HepG2 (cell line): ENCODE results near the gene ITSN2. TPM values are rescaled to one million over a fixed set of nuclear protein-coding genes. Genes with fewer than 3 reads are reported as not detected.

Experiments
- ATAC-seq: fragments of 200-7000 bp; cut with Tn5 transposase; 3 replicates; pipeline ENCODE4 v1.9.1; 2020; ENCODE audit warnings: mild to moderate bottlenecking, moderate library complexity
- BruUV-seq: library from RNA; stranded (reverse); fragments of 400-500 nt; replicated peaks from 2 replicates; lab custom pipeline; 2021; lab: Mats Ljungman, UMichigan
- CTCF ChIA-PET: fragments of 300-600 bp; formaldehyde crosslinking; extraction: SDS; loops from one replicate; lab custom pipeline; 2021; ENCODE audit warnings: low total read pairs, inconsistent platforms, low intra/inter-chr PET ratio; lab: Yijun Ruan, JAX
- POLR2A ChIA-PET: fragments of 350-600 bp; sonication (Branson Sonifier 250); formaldehyde crosslinking; loops from one replicate; lab custom pipeline; 2020; ENCODE audit warnings: antibody characterized with exemption, inconsistent platforms; lab: Yijun Ruan, JAX
- DNase-seq: peaks from one replicate; pipeline ENCODE4 v3.0.0-alpha.2; 2015; ENCODE audit warnings: low spot score
- FAIRE-seq: peaks from 3 replicates; lab custom pipeline; 2011; peaks lifted over from hg19 to GRCh38; lab: Jason Lieb, UNC
- H2AFZ ChIP-seq: one replicate; pipeline ENCODE4 v1.6.1; 2011; ENCODE audit warnings: low read length, inconsistent platforms
- H3K27ac ChIP-seq: fragments of 300-600 bp; 3 replicates; pipeline ENCODE4 v1.8.0; 2011; ENCODE audit warnings: mixed run types, mild to moderate bottlenecking, mixed read lengths, low read length, inconsistent platforms; ENCODE audit not compliant: insufficient read depth; ENCODE audit errors: extremely low read length
- H3K27me3 ChIP-seq, 2 experiments: fragments of 200-600 bp in 1 of 2; 2 replicates in 1 of 2; 3 replicates in 1 of 2; pipeline versions ENCODE4 v1.6.0 to v1.8.0; 2011; ENCODE audit warnings: low read length in 2 of 2, mild to moderate bottlenecking in 2 of 2, moderate library complexity in 2 of 2, inconsistent platforms in 1 of 2; ENCODE audit not compliant: insufficient read depth in 2 of 2, control insufficient read depth in 1 of 2
- H3K36me3 ChIP-seq, 2 experiments: fragments of 200-600 bp in 1 of 2; replicated peaks in 1 of 2; 2 replicates in 1 of 2; 3 replicates in 1 of 2; pipeline versions ENCODE4 v1.5.1 to v1.8.0; 2011; ENCODE audit warnings: low read length in 2 of 2, inconsistent platforms in 1 of 2; ENCODE audit not compliant: insufficient read depth in 2 of 2, control insufficient read depth in 1 of 2
- H3K4me1 ChIP-seq: 2 replicates; pipeline ENCODE4 v1.5.1; 2012; ENCODE audit warnings: low read length, inconsistent platforms; ENCODE audit not compliant: insufficient read depth
- H3K4me2 ChIP-seq: 2 replicates; pipeline ENCODE4 v1.6.0; 2011; ENCODE audit warnings: low read depth, low read length, inconsistent platforms
- H3K4me3 ChIP-seq, 3 experiments: fragments of 200-600 bp in 1 of 3; sonication (generic), shearing (Covaris generic) in 1 of 3; replicated peaks in 1 of 3; 2 replicates each; pipeline ENCODE4 v1.5.1; 2011 to 2016; ENCODE audit warnings: low read length in 3 of 3, inconsistent platforms in 2 of 3, low read depth in 2 of 3, mild to moderate bottlenecking in 2 of 3, control low read depth in 1 of 3, mixed read lengths in 1 of 3; ENCODE audit not compliant: insufficient read depth in 1 of 3
- H3K79me2 ChIP-seq: one replicate; pipeline ENCODE4 v1.6.1; 2011; ENCODE audit warnings: low read length, inconsistent platforms; ENCODE audit not compliant: insufficient read depth
- H3K9ac ChIP-seq: 2 replicates; pipeline ENCODE4 v1.6.0; 2011; ENCODE audit warnings: mild to moderate bottlenecking, low read depth, low read length, inconsistent platforms; ENCODE audit not compliant: insufficient read depth
- H3K9me3 ChIP-seq: 2 replicates; pipeline ENCODE4 v1.5.1; 2012; ENCODE audit warnings: mild to moderate bottlenecking, low read length
- H4K20me1 ChIP-seq: 2 replicates; pipeline ENCODE4 v1.6.0; 2011; ENCODE audit warnings: inconsistent platforms, mild to moderate bottlenecking, low read length, moderate library complexity; ENCODE audit not compliant: insufficient read depth
- AHR ChIP-seq: IDR thresholded peaks from 2 replicates; pipeline ENCODE4 v1.6.1; 2018; ENCODE audit warnings: missing genetic modification reagents, missing compliant biosample characterization
- CERS6 ChIP-seq: sonication (generic); formaldehyde crosslinking; IDR thresholded peaks from 2 replicates; pipeline ENCODE4 v1.5.0; 2020; ENCODE audit warnings: missing genetic modification reagents
- HOXA3 ChIP-seq: sonication (generic); formaldehyde crosslinking; IDR thresholded peaks from 2 replicates; pipeline ENCODE4 v1.5.0; 2020; ENCODE audit warnings: missing genetic modification reagents
- HOXA7 ChIP-seq: sonication (generic); formaldehyde crosslinking; IDR thresholded peaks from 2 replicates; pipeline ENCODE4 v1.8.1; 2022; ENCODE audit warnings: mild to moderate bottlenecking, missing genetic modification reagents, moderate library complexity
- ZBTB26 ChIP-seq: IDR thresholded peaks from 2 replicates; pipeline ENCODE4 v1.6.1; 2016; ENCODE audit warnings: missing compliant biosample characterization, missing genetic modification reagents, borderline replicate concordance
- ZBTB8A ChIP-seq: sonication (generic); formaldehyde crosslinking; IDR thresholded peaks from 2 replicates; pipeline ENCODE4 v1.4.0; 2020; ENCODE audit warnings: mild to moderate bottlenecking, low read depth, missing genetic modification reagents, borderline replicate concordance
- ZFP62 ChIP-seq: sonication (generic); formaldehyde crosslinking; IDR thresholded peaks from 2 replicates; pipeline ENCODE4 v1.4.0; 2020; ENCODE audit warnings: missing genetic modification reagents
- ZMYM3 ChIP-seq: sonication (generic); formaldehyde crosslinking; IDR thresholded peaks from 2 replicates; pipeline ENCODE4 v1.5.1; 2020; ENCODE audit warnings: mild to moderate bottlenecking, missing genetic modification reagents
- ZSCAN21 ChIP-seq: sonication (generic); formaldehyde crosslinking; IDR thresholded peaks from 2 replicates; pipeline ENCODE4 v1.8.0; 2022; ENCODE audit warnings: mild to moderate bottlenecking, missing genetic modification reagents, moderate library complexity, borderline replicate concordance
- WGBS: methylation state at CpG from one replicate; pipeline ENCODE4 v1.1.6; 2017; ENCODE audit warnings: low lambda C conversion rate; 5-methylcytosine and 5-hydroxymethylcytosine counted together
- in situ Hi-C: cut with HindIII; loops from 2 replicates; pipeline ENCODE4 v1.10.0; 2017; ENCODE audit warnings: low pct_unique_long_range_greater_than_20kb; ENCODE audit not compliant: extremely low pct_ligation_motif_present
- intact Hi-C: fragments of 100-400 bp; cut with micrococcal nuclease; formaldehyde crosslinking; loops from one replicate; pipeline ENCODE4 v1.10.0; 2022; ENCODE audit not compliant: unreplicated experiment
- polyA plus RNA-seq, 8 experiments: library from polyadenylated mRNA; depleted of rRNA in 3 of 8; stranded (reverse) in 7 of 8; unstranded in 1 of 8; fragments of >200 nt; fragmentation: Illumina TruSeq in 4 of 8; extraction: Trizol in 4 of 8; gene quantifications; 2 replicates each; pipeline versions ENCODE4 v1.2.1 to v1.2.3, GENCODE V29; 2011 to 2016; ENCODE audit warnings: low read depth in 4 of 8, missing spikeins in 1 of 8, mixed read lengths in 1 of 8; ENCODE audit not compliant: insufficient read depth in 1 of 8
- total RNA-seq, 5 experiments: library from RNA; depleted of rRNA; stranded (reverse); fragments of >200 nt; fragmentation: Illumina TruSeq; extraction: Trizol; gene quantifications; 2 replicates each; pipeline ENCODE4 v1.2.3, GENCODE V29; 2016; ENCODE audit warnings: low read depth in 1 of 5
- TF ChIP-seq, protein P1 (sequence below): IDR thresholded peaks from 2 replicates; pipeline ENCODE4 v1.6.1; 2012; ENCODE audit warnings: low read length, improper control_type of control experiment
- TF ChIP-seq, protein P2 (sequence below): sonication (generic); formaldehyde crosslinking; IDR thresholded peaks from 2 replicates; pipeline ENCODE4 v1.4.0; 2020; ENCODE audit warnings: missing genetic modification reagents
- TF ChIP-seq, protein P3 (sequence below): sonication (generic); formaldehyde crosslinking; IDR thresholded peaks from 2 replicates; pipeline ENCODE4 v1.9.0; 2022; ENCODE audit warnings: missing genetic modification reagents, mild to moderate bottlenecking, borderline replicate concordance

ITSN2 gene
- total and polyA plus RNA-seq, 2 of the 13 experiments (the other 11 are each of a cell fraction or from before 2014, with no cell fraction given): 26.0 to 26.6 TPM

DNA sequence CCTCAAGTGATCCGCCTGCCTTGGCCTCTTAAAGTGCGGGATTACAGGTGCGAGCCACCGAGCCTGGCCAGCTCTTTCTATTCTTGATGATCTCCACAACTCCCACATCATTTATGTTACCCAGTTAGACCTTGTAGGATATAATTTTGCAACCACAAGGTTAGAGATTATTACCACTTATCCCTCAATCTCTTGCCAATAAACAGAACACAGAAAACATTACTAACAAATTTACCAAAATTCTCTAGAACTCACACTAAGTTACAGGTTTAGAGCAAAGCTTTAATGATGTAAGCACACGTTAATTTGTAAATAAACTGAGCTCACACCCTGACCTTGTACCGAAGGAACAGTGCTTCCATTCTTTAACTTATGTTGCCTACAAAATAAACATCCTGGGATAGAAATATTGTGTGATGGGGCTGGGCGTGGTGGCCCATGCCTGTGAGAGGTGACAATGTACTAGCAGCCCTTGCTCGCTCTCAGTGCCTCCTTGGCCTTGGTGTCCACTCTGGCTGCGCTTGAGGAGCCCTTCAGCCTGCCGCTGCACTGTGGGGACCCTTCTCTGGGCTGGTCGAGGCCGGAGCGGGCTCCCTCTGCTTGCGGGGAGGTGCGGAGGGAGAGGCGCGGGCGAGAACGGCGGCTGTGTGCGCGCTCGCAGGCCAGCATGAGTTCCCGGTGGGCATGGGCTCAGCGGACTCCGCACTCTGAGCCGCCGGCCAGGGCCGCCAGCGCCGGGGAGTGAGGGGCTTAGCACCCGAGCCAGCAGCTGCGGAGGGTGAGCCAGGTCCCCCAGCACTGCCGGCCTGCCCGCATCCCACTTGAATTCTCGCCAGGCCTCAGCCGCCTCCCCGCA is 42.1 kb upstream of the ITSN2 start:
- Histone ChIP-seq H3K27me3 (no peaks in the 10 kb centered on the region), H2AFZ (no peak overlapping the region), H4K20me1 (no peaks in the 10 kb centered on the region), H3K9me3 (no peaks in the 10 kb centered on the region), H3K79me2 (no peaks in the 10 kb centered on the region), H3K4me3 (peak overlapping the region; percentile 25 to 59 (median 25); a peak in 4 of 6 replicates), H3K9ac (no peak overlapping the region), H3K27ac (no peak overlapping the region), H3K4me2 (peak overlapping the region; percentile 51), H3K4me1 (peaks cover 37% of the 10 kb centered on the region), H3K36me3 (no peaks in the 10 kb centered on the region)
- ChIA-PET CTCF (no interaction called here), POLR2A (no interaction called here)
- WGBS: 76% methylated on average over 27 of the region's 38 CpGs
- intact Hi-C loops: no loop called here
- FAIRE-seq (no peak), ATAC-seq (peak; percentile 40), DNase-seq (no peak)
- BruUV-seq: no TSS peak
- in situ Hi-C loops: loop anchor here (5.0 to 25.0 kb wide), 2 partner anchors 425 to 735 kb away; no protein-coding TSS in a partner anchor
- TF ChIP-seq ZBTB26 (no peak), ZMYM3 (CRISPR knock-in tag) (0 out of 2 replicates have a peak, but pooled peaks have one; percentile 12), CERS6 (CRISPR knock-in tag) (no peak), AHR (peak; percentile 64; the same call in 1 of the 2 replicates), ZBTB8A (no peak), ZFP62 (CRISPR knock-in tag) (no peak), HOXA3 (CRISPR knock-in tag) (peak; percentile 46), ZSCAN21 (CRISPR knock-in tag) (peak; percentile 29; the same call in 1 of the 2 replicates), HOXA7 (CRISPR knock-in tag) (no peak)
- TF ChIP-seq, protein P1, sequence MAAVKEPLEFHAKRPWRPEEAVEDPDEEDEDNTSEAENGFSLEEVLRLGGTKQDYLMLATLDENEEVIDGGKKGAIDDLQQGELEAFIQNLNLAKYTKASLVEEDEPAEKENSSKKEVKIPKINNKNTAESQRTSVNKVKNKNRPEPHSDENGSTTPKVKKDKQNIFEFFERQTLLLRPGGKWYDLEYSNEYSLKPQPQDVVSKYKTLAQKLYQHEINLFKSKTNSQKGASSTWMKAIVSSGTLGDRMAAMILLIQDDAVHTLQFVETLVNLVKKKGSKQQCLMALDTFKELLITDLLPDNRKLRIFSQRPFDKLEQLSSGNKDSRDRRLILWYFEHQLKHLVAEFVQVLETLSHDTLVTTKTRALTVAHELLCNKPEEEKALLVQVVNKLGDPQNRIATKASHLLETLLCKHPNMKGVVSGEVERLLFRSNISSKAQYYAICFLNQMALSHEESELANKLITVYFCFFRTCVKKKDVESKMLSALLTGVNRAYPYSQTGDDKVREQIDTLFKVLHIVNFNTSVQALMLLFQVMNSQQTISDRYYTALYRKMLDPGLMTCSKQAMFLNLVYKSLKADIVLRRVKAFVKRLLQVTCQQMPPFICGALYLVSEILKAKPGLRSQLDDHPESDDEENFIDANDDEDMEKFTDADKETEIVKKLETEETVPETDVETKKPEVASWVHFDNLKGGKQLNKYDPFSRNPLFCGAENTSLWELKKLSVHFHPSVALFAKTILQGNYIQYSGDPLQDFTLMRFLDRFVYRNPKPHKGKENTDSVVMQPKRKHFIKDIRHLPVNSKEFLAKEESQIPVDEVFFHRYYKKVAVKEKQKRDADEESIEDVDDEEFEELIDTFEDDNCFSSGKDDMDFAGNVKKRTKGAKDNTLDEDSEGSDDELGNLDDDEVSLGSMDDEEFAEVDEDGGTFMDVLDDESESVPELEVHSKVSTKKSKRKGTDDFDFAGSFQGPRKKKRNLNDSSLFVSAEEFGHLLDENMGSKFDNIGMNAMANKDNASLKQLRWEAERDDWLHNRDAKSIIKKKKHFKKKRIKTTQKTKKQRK: no peak
- TF ChIP-seq, protein P2, sequence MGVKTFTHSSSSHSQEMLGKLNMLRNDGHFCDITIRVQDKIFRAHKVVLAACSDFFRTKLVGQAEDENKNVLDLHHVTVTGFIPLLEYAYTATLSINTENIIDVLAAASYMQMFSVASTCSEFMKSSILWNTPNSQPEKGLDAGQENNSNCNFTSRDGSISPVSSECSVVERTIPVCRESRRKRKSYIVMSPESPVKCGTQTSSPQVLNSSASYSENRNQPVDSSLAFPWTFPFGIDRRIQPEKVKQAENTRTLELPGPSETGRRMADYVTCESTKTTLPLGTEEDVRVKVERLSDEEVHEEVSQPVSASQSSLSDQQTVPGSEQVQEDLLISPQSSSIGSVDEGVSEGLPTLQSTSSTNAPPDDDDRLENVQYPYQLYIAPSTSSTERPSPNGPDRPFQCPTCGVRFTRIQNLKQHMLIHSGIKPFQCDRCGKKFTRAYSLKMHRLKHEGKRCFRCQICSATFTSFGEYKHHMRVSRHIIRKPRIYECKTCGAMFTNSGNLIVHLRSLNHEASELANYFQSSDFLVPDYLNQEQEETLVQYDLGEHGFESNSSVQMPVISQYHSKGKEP (CRISPR knock-in tag): no peak
- TF ChIP-seq, protein P3, sequence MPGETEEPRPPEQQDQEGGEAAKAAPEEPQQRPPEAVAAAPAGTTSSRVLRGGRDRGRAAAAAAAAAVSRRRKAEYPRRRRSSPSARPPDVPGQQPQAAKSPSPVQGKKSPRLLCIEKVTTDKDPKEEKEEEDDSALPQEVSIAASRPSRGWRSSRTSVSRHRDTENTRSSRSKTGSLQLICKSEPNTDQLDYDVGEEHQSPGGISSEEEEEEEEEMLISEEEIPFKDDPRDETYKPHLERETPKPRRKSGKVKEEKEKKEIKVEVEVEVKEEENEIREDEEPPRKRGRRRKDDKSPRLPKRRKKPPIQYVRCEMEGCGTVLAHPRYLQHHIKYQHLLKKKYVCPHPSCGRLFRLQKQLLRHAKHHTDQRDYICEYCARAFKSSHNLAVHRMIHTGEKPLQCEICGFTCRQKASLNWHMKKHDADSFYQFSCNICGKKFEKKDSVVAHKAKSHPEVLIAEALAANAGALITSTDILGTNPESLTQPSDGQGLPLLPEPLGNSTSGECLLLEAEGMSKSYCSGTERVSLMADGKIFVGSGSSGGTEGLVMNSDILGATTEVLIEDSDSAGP (CRISPR knock-in tag): peak; percentile 27; the same call in 1 of the 2 replicates
